Dendritic cell treated with granulocyte-macrophage colony-stimulating factor and Interleukin-4, amounts not matched to agents 40 ng/mL and 50 ng/mL, for 4 days (primary cell): ENCODE results near the gene ABLIM1.

Experiments used
- H3K27ac Mint-ChIP-seq: one replicate; pipeline ENCODE4 v1.8.0; 2022; ENCODE audit warnings: mild to moderate bottlenecking, mixed read lengths
- H3K27me3 Mint-ChIP-seq: one replicate; pipeline ENCODE4 v1.8.0; 2022; ENCODE audit warnings: mild to moderate bottlenecking, mixed read lengths
- H3K36me3 Mint-ChIP-seq: one replicate; pipeline ENCODE4 v1.8.0; 2022; ENCODE audit warnings: low read depth, mixed read lengths
- H3K4me1 Mint-ChIP-seq: one replicate; pipeline ENCODE4 v1.8.0; 2022; ENCODE audit warnings: low read depth, mixed read lengths
- H3K4me3 Mint-ChIP-seq: one replicate; pipeline ENCODE4 v1.8.0; 2022; ENCODE audit warnings: mild to moderate bottlenecking, moderate library complexity, mixed read lengths
- H3K9me3 Mint-ChIP-seq: one replicate; pipeline ENCODE4 v1.8.0; 2022; ENCODE audit warnings: mixed read lengths
- intact Hi-C: fragments of 100-400 bp; cut with micrococcal nuclease; formaldehyde crosslinking; loops from one replicate; pipeline ENCODE4 v1.15.0; 2022

Gene ABLIM1

DNA sequence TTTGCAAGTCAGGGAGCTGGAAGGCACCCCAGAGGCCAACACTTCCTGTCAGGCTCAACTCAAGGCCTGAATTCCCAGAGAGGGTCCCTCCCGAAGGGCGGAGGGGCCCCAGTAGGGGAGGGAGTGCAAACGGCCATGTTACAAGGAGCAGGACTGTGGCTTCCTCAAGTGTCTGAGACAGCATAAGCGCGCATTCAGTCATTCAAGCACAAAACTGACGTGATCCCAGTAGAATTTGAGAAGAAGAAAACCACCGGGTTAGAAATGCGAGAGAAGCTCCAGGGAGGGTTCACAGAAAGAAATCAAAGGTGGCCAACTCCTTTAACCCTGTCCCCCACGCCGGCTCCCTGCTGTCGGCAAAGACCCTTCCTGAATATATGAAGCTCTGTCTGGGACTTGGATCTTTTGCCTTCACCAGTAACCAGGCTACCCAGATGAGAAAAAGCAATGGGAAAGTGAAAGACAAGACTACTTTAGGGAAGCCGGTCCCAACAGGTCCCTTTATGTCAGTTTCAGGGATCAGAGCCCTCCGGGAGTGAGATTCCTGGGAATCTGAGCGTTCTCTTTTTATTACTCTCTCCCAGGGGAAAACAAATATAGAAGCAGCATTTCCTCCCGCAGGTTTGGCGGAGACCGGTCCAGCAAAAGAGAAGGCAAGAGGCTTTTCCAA is 255.1 kb downstream of the ABLIM1 start:
- H3K27me3 Mint-ChIP-seq: peaks cover 64% of the 10 kb centered on the region
- no peaks in the 10 kb centered on the region for H3K36me3 Mint-ChIP-seq
- no peak overlapping the region for H3K27ac Mint-ChIP-seq
- intact Hi-C loops: no loop called here
- peaks cover 9% of the 10 kb centered on the region for H3K4me1 Mint-ChIP-seq
- H3K9me3 Mint-ChIP-seq: no peaks in the 10 kb centered on the region
- no peak overlapping the region for H3K4me3 Mint-ChIP-seq

DNA sequence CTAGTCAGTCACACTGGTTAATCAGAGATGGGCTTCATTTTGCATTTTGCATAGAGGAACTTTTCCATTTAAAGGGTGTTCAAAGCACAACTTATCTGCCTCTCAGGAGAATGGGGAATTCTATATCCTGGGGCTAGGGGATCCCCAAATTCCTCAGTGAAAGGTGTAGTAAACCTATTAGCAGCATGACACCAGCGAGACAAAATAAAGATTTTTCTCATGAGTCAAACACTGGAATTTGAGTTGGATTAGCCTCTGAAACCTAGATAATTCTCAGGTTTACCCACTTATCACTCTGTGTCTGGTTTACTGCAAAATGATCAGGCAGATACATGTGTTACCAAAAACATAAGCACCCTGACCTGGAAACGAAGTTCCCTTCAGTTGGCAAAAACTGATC is 255.8 kb downstream of the ABLIM1 start:
- H3K27ac Mint-ChIP-seq: no peak overlapping the region
- H3K9me3 Mint-ChIP-seq: no peaks in the 10 kb centered on the region
- intact Hi-C loops: no loop called here
- no peaks in the 10 kb centered on the region for H3K36me3 Mint-ChIP-seq
- H3K27me3 Mint-ChIP-seq: peaks cover 62% of the 10 kb centered on the region
- peaks cover 9% of the 10 kb centered on the region for H3K4me1 Mint-ChIP-seq
- H3K4me3 Mint-ChIP-seq: no peak overlapping the region

- Mint-ChIP-seq H3K27me3 (peaks cover 62% of the 10 kb centered on the region), H3K36me3 (no peaks in the 10 kb centered on the region), H3K27ac (no peak overlapping the region), H3K4me1 (peaks cover 9% of the 10 kb centered on the region), H3K4me3 (no peak overlapping the region), H3K9me3 (no peaks in the 10 kb centered on the region)
- intact Hi-C loops: no loop called here
Observed at GRCh38 chr10:114401195-114401791, 256.8 kb downstream of the ABLIM1 start.

DNA sequence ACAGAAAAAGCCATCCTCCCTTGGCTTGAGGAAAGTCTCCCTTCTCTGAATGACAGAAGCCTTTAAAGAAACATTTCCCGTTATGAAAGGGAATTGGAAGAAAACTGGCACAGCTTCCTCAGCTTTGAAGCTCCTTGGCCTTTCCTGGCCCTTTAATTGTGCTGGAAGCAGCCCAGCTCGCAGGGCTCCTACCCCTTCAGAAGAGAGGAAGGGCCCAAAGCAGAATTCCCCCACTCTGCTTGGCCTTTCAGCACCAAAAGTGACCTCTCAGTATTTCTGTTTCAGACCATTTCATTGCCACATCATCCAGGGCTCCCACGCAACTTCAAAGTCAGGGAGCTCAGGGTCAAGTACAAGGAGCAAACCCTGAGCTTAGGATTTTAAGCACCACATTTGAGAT is 258.0 kb downstream of the ABLIM1 start:
- Mint-ChIP-seq H3K4me1 (peaks cover 9% of the 10 kb centered on the region), H3K9me3 (no peaks in the 10 kb centered on the region), H3K4me3 (no peak overlapping the region), H3K27ac (no peak overlapping the region), H3K36me3 (no peaks in the 10 kb centered on the region), H3K27me3 (peaks cover 54% of the 10 kb centered on the region)
- intact Hi-C loops: no loop called here

GRCh38 chr10:114399576-114399975 is 258.5 kb downstream of the ABLIM1 start:
- Mint-ChIP-seq H3K4me1 (peaks cover 6% of the 10 kb centered on the region), H3K4me3 (no peak overlapping the region), H3K36me3 (no peaks in the 10 kb centered on the region), H3K27ac (no peak overlapping the region), H3K9me3 (no peaks in the 10 kb centered on the region), H3K27me3 (peaks cover 52% of the 10 kb centered on the region)
- intact Hi-C loops: no loop called here

DNA sequence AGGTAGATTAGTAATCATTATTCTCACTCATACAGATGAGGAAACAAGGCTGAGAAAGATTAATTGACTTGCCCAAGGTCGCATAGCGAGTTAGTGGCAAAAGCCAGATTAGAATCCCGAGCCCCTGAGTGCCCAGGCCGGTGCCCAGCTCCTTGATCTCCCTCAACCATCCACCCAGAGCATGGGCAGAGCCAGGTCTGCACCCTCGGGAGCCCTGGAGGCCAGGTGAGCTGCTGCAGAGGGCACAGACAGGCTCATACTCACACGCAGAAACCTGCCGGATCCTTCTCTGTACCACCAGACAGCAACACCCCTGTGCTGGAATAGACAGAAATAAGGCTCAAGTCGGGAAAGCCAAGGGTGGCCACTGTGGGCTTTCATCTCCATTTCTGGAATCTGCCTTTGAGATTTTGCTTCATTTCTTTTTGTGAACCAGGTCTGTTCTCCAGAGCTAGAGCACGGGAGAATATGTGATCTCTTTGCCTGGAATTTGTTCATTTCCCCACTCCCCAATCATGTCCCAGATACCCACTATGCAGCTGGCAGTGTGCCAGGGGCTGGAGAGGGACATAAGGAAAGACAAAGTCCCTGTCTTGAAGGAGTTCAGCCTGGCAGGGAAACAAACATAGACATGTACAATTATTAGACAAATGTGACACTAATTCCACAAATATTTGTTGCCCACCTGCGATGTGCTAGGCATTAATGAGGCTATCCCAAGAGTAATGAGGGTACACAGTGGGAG is 259.3 kb downstream of the ABLIM1 start:
- H3K36me3 Mint-ChIP-seq: no peaks in the 10 kb centered on the region
- H3K27me3 Mint-ChIP-seq: peaks cover 45% of the 10 kb centered on the region
- H3K9me3 Mint-ChIP-seq: no peaks in the 10 kb centered on the region
- no peak overlapping the region for H3K27ac Mint-ChIP-seq
- H3K4me1 Mint-ChIP-seq: no peaks in the 10 kb centered on the region
- no peak overlapping the region for H3K4me3 Mint-ChIP-seq
- intact Hi-C loops: no loop called here

DNA sequence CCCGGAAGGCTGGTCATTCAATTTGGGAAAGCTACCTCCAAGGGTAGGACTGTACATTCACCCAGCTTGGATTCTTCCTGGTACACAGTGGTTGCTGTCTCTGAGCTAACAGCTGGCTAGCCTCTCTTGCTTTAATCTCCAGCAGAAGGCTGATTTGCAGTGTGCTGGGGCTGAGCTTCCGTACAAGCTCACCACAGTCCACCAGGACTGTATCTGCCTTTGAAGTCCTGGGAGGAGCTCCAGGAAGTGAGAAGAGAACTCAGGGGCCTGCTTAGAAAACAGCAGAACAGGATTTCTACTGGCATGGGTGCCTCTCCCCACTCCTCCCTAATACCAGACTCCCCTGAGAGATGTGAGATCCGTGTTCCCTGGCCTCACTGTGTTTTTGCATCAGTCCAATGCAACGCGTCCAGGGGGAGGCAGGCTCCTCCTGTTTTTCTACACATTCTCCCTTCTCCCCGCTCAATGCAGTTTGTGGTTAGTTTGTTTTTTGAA is 260.4 kb downstream of the ABLIM1 start:
- no peaks in the 10 kb centered on the region for H3K9me3 Mint-ChIP-seq
- no peak overlapping the region for H3K27ac Mint-ChIP-seq
- H3K27me3 Mint-ChIP-seq: peaks cover 38% of the 10 kb centered on the region
- no peak overlapping the region for H3K4me3 Mint-ChIP-seq
- no peaks in the 10 kb centered on the region for H3K36me3 Mint-ChIP-seq
- H3K4me1 Mint-ChIP-seq: no peaks in the 10 kb centered on the region
- intact Hi-C loops: no loop called here

- Mint-ChIP-seq H3K27ac (no peak overlapping the region), H3K4me3 (no peak overlapping the region), H3K27me3 (peaks cover 26% of the 10 kb centered on the region), H3K36me3 (no peaks in the 10 kb centered on the region), H3K9me3 (no peaks in the 10 kb centered on the region), H3K4me1 (no peaks in the 10 kb centered on the region)
- intact Hi-C loops: no loop called here
Observed at GRCh38 chr10:114396464-114396863, 261.6 kb downstream of the ABLIM1 start.

GRCh38 chr10:114395366-114396022 is 262.6 kb downstream of the ABLIM1 start:
- H3K27me3 Mint-ChIP-seq: peaks cover 18% of the 10 kb centered on the region

DNA sequence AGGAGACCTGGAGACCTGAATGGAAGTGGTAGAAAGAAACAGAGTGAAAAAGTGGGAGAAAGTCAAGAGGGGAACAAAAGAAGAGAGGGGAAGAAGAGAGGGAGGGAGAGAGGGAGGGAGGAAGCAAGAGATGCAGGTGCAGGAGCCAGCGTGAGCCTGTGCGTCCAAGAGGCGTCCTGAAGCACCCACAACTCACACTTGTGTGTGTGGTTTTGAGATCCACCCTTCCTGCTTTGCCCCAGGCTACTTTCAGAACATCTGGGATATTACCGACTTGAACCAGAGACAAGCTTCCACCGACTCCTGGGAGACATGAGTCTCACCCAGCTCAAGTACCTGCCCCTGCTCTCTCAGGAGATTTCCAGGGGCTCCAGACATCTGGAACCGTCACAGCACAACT is 263.5 kb downstream of the ABLIM1 start:
- H3K27me3 Mint-ChIP-seq: peaks cover 10% of the 10 kb centered on the region
- intact Hi-C loops: no loop called here
- no peaks in the 10 kb centered on the region for H3K36me3 Mint-ChIP-seq
- no peak overlapping the region for H3K4me3 Mint-ChIP-seq
- no peaks in the 10 kb centered on the region for H3K4me1 Mint-ChIP-seq
- H3K9me3 Mint-ChIP-seq: no peaks in the 10 kb centered on the region
- H3K27ac Mint-ChIP-seq: no peak overlapping the region

More at GRCh38 chr10:114395366-114396022, 262.6 kb downstream of the ABLIM1 start:
- H3K36me3 Mint-ChIP-seq: no peaks in the 10 kb centered on the region
- no peak overlapping the region for H3K27ac Mint-ChIP-seq
- intact Hi-C loops: no loop called here
- H3K4me3 Mint-ChIP-seq: no peak overlapping the region
- H3K4me1 Mint-ChIP-seq: no peaks in the 10 kb centered on the region
- H3K9me3 Mint-ChIP-seq: no peaks in the 10 kb centered on the region

- intact Hi-C loops: no loop called here
- H3K9me3 Mint-ChIP-seq: no peaks in the 10 kb centered on the region
- no peak overlapping the region for H3K27ac Mint-ChIP-seq
- H3K4me3 Mint-ChIP-seq: no peak overlapping the region
- peaks cover 9% of the 10 kb centered on the region for H3K27me3 Mint-ChIP-seq
- H3K4me1 Mint-ChIP-seq: no peaks in the 10 kb centered on the region
- H3K36me3 Mint-ChIP-seq: no peaks in the 10 kb centered on the region
Observed at GRCh38 chr10:114393886-114394285, 264.2 kb downstream of the ABLIM1 start.

DNA sequence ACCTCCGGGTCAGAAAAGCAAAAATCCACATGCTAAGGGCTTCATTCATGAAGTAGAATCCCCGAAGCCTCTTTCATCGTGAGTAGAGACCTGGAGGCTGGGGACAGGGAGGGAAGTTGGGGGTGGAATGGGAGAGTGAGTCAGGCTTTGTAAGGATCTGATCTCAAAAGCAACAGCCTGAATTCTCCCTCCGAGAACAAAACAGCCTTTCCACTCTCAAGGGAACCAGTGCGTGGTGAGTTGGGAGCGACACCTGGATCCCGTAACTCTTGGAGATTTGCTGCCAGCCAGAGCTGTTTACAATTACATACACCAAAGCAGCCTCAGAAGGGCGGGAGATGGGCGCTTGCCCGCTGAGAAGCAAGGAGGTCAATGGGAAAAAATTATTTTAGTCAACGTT is 264.6 kb downstream of the ABLIM1 start:
- H3K9me3 Mint-ChIP-seq: no peaks in the 10 kb centered on the region
- H3K4me3 Mint-ChIP-seq: no peak overlapping the region
- no peaks in the 10 kb centered on the region for H3K4me1 Mint-ChIP-seq
- no peak overlapping the region for H3K27ac Mint-ChIP-seq
- intact Hi-C loops: no loop called here
- peaks cover 9% of the 10 kb centered on the region for H3K27me3 Mint-ChIP-seq
- H3K36me3 Mint-ChIP-seq: no peaks in the 10 kb centered on the region

DNA sequence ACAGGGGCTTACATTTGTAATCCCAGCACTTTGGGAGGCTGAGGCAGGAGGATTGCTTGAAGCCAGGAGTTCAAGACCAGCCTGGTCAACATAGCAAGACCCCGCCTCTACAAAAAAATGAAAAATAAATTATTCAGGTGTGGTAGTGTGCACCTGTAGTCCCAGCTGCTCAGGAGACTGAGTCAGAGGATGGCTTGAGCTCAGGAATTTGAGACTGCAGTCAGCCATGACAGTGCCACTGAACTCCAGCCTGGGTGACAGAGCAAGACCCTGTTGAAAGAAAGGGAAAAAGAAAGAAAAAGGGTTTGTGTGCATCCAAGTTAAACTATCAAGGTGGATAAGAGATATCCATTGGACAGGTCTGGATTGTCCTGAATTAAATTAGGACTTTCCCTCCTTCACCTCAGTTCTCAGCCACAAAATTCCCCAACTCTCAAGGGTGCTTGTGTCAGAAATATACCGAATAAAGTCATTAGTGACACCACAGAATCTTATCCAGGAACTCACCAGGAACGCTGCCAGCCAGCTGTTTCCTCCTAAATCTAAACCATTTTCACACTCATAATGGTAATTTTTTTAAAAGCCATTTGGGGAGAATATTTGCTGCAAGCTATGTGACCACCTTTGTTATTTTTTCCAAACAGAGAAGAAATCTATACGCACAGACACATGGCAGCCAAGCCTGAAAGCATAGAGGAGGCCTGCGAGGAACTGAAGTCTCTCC is 265.8 kb downstream of the ABLIM1 start:
- Mint-ChIP-seq H3K36me3 (no peaks in the 10 kb centered on the region), H3K9me3 (no peaks in the 10 kb centered on the region), H3K4me1 (no peaks in the 10 kb centered on the region), H3K27me3 (peaks cover 12% of the 10 kb centered on the region), H3K4me3 (no peak overlapping the region), H3K27ac (no peak overlapping the region)
- intact Hi-C loops: no loop called here
